NCI-H128 (cell line): ENCODE data around the gene NPAS2.

Experiments
- DNase-seq: peaks from one replicate; lab custom pipeline; 2025; ENCODE audit not compliant: unreplicated experiment; lab: John Stamatoyannopoulos, UW

Gene NPAS2

DNA sequence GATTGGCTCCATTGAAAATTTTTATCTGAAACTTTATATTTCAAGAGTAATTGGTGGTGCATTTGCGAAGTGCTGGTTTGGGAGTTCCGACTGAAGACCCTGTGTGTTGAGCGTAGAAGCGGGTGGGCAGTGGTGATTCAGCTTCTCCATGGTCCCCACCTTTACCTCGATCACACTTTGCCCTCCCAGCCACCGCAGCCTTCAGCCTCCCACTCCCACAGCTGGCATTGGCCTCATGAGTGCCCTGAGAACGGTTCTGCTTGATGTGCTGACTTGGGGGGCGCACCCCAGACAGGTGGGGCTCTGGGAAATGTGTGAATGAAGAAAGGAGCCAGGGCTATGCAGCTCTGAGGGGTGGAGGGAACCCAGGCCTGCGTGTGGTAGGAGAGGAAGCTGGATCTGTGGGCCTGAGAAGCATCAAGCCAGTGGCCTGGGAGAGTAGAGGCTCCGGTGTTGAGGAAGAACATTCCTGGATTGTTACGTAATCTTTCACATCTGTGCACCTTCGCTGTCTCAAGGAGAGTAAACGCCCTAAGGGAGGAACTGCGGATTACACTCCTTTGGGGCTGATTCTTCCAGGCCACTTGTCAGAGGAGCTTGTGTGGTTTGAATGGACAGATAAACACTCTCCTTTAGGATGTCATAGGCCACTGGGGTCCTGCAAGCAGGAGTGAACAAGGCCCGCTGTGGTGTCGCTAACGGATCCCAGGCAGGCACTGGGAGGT is 83.8 kb downstream of the NPAS2 start:
- DNase-seq, result no peak

DNA sequence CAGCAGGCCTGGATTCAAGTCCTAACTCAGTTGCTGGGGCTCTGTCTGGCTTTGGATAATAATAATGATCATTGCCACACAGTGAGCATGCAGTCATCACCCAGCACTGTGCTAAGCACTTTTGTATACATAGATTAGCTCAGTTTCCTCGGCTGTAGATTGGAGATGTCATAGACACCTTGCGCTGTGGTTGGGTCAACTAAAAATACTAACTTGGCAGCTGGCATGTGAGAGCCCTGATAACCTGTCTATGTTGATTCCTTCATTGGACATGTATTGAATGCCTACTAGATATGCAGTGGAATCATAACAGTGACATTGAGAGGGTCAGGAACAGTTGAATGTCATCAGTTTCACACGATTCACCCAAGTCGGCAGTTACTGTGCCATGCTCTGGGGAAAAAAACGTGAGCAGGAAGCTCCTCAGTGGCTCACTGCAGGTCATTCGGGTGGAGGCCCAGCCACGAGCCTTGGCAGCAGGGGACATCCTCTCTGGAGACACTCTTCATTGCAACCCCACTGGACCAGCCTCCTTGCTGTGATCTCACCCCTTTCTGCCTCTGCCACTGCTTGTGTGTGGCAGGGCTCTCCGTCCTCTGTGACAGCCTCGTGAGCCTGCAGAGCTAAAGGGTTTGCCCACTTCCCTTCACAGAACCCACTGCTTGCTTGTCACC is 85.3 kb downstream of the NPAS2 start:
- DNase-seq, result no peak

DNA sequence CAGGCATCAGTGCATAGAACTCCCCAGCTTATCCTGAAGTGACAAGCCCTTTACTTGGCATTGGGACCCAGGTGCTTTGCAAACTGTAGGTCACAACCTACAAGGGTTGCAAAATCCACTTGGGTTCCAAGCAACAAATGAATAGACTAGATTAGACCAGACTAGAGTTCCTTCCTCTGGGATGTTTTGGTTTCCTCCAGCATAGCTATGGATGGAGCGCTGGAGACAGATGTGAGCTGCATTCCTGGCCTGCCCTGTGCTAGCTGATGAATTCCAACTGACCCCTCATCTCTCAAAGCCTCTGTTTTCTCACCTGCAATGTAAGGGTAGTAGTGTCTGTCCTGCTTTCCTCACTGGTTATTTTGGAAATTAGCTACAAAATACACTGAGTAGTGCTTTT is 86.2 kb downstream of the NPAS2 start:
- no peak for DNase-seq

DNA sequence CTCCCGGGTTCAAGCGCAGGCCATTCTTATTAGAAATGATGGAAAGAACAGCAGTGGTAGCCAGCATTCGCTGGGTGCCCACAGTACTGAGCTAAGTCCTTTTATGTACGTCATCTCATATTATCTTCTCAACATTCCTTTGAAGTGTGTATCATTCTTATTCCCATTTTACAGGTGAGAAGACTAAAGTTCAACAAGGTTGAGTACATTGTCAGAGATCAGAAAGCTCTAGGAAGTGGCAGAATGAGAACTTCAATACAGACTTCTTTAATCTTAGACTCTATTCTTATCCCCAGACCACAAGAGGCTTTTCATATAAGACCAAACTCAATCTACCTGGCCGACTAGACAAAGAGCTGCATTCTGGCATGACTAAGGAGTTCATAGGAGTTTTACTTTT is 86.7 kb downstream of the NPAS2 start:
- DNase-seq, result no peak

DNA sequence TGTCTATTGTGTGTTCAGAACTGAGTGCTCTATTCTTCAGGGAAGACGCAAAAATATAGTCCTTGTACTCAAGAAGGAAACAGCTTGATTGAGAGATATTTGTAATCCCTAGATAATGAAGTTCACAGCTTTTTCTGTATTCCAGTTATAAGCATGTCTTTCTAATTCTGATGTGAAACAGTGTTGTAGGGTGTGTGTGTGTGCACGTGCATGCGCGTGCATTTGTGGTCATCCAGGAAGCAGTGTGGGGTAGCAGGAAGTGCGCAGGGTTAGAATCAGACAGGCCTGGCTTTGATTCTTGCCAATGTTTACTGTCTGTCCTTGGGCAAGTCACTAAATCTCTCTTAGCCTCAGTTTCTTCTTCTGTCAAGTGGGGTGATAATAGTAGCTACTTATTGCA is 87.9 kb downstream of the NPAS2 start:
- no peak for DNase-seq

DNA sequence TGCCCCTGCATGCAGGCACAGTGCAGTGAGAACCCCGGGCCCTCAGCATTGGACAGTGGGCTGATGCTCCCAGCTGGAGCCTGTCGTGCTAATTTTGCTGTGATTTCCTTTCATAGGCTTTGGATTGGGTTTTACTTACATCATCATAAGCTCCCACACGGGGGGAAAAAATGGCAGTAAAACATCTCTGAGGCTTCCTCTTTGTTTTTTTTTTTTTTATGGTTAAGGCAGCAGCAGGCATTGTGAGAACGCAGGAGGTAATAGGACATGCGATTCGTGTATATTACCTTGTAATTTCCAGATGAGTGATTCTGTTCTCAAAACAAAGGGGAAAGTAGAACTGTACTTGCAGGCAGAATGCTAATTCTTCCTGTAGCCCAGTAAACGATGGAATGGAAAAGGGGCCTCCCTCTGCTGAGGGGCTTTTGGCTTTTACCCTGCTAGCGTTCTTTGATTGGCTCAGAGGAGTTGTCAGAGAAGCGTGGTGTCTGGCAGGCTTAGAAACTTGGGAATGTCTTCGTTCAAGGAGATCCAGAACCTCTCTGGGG is 89.7 kb downstream of the NPAS2 start:
- no peak for DNase-seq

DNA sequence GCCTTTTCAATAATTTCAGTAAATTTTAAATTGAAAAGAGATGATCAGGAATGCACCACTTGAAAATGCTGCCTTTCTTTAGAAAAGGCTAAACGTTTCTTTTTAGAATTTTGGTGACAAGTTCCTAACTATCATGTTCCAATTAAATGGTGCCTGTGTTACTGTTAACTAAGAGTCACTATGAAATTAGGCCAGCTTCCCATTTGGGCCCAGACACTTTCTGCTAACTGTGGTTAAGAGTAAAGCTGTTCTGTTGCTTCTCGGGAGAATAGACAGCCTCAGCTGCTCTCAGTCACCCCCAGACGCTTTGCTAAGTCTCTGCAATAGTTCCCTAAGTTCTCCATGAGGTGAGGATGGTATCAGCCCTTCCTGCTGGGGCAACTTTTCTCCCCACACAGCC is 90.2 kb downstream of the NPAS2 start:
- DNase-seq, result no peak

DNA sequence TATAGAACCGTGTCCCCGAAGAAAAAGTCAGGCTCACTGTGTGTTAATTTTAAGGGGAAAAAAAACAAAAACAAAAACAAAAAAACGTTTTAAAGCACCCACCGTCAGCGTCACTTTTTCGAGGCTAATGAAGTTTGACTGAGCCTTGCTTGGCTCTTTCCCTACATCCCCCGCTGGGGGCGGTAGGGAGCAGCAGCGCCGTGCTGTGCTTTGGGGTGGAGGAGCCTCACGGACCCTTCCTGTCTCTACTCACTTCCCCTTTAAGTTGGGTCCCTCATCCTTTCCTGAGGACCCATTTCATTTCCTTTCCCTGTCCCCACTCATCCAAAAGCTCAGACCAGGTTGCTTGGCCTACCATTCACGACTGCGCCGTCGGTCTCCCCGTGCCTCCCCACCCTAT is 99.4 kb downstream of the NPAS2 start:
- no peak for DNase-seq

DNA sequence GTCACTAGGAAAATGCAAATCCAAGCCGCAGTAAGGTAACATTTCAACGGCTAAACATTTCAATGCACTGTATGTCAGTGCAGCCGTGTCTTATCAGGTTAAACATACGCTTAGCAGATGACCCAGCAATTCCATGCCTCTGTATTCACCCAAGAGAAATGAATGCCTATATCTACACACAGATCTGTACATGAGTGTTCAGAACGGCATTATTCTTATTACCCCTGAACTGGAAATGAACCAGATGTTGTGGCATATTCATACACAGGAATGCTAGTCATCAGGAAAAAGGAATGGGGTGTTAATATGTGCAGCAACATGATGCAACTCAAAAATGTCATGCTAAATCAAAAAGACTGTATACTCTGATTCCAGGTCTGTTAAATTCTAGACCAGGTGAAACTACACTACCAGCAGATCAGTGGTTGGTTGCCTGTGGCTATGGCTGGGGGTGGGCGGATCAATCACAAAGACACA is 101.8 kb downstream of the NPAS2 start:
- DNase-seq, result no peak

DNA sequence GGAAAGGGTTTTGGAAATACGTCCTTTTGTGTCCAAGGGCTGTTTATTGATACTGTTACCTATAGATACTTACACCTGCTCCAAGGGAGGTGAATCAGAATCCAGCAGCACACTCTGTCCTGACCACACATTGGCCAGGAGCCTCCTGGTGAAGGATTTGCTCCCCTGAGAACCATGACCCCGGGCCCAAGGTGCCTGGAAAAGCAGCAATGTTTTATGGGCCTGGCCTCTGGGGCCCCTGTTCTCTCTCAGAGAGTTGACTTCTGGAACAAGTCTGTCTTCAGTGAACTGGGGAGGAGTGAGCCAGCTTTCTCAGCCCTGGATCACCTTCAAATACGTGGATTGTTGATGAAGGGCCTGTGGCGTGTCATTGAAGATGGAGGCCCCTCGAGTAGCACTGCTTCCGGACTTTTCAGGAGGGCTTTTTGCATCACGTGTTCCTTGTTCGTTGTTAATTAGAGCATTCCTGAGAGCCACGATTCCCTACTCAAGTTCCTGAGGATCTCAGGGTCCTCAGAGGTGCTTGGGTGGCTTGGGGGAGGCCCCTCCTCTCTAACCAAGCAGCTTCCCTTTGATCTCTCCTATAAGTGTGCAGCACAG is 103.6 kb downstream of the NPAS2 start:
- no peak for DNase-seq

DNA sequence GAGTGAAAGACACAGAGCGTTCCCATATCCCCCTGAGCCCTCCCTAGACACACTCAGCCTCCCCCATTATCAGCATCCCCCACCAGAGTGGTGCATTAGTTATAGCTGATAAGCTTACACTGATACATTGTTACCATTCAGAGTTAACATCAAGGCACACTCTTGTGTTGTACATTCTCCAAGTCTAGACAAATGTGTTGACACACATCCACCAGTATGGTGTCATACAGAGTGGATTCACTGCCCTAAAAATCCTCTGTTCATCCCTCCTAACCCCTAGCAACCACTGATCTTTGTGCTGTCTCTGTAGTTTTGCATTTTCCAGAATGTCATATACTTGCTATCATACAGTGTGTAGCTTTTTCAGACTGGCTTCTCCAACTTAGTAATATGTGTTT is 104.2 kb downstream of the NPAS2 start:
- DNase-seq, result no peak

DNA sequence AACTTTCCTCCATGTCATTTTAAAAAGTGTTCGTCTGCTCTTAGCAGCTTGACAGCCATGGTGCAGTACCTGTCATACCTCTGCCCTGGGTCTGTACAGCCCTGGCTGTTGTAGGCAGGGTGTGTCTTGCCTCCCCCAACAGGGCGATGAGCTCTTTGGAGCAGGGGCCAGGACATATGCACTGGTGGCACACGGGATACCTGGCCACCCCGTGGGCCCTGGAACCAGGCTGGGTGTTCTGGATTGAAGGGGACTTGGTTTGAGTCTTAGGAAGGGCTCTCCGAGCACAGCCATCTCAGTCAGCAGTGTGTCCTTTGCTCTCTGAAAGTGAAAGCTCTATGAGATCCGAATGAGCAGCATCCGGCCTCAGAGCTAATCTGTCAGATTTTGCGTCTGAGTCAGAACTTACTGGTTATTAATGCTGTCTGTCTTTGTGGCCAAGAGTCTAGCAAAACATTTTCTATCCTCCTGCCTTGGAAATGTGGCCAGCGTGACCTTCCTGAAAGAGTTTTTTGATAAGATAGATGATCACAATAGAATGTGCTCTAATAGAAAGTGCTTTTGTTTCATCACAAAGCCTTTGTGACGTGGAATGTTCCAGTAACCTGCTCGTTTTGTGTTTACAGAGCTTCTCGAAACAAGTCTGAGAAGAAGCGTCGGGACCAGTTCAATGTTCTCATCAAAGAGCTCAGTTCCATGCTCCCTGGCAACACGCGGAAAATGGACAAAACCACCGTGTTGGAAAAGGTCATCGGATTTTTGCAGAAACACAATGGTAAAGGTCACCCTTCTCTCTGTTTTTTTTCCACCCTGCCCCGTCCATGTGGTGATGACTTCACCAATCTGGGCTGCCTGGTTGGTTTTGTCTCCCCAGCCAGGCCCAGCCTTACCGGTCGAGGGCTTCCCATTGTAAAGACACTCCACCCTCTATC is 104.8 kb downstream of the NPAS2 start:
- no peak for DNase-seq

DNA sequence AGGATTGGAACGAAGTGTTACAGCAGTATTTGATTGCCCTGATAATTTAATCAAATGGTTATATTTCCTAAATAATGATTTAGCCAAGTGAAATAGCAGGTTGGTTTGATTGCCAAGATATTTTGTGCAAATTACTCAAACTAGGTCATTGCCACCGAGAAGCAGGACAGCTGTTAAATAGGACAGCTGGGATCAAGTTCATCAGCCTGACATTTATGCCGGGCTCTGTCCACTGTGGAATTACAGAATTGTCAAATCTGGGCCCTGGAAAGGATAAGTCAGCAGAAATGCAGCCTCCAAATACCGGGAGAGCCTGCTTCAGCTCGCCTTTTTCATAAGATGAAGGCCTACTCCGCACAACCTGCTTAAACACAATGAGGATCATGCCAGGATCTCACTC is 108.3 kb downstream of the NPAS2 start:
- DNase-seq, result no peak

DNA sequence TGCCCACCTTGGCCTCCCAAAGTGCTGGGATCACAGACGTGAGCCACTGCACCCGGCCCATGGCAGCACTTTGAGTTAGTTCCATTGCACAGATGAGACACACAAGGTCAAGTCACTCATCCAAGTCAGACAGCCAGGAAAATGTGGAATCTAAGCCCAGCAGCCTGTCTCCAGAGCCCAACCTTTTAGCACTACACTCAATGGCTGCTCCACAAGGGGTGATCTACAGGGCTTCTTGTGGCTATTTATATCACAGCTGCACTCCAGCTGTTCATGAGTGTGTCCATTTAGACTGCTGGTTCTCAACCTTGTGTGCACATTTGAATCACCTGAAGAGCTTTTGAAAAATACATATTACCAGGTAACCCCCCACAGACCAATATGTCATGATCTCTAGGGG is 109.2 kb downstream of the NPAS2 start:
- DNase-seq, result no peak

DNA sequence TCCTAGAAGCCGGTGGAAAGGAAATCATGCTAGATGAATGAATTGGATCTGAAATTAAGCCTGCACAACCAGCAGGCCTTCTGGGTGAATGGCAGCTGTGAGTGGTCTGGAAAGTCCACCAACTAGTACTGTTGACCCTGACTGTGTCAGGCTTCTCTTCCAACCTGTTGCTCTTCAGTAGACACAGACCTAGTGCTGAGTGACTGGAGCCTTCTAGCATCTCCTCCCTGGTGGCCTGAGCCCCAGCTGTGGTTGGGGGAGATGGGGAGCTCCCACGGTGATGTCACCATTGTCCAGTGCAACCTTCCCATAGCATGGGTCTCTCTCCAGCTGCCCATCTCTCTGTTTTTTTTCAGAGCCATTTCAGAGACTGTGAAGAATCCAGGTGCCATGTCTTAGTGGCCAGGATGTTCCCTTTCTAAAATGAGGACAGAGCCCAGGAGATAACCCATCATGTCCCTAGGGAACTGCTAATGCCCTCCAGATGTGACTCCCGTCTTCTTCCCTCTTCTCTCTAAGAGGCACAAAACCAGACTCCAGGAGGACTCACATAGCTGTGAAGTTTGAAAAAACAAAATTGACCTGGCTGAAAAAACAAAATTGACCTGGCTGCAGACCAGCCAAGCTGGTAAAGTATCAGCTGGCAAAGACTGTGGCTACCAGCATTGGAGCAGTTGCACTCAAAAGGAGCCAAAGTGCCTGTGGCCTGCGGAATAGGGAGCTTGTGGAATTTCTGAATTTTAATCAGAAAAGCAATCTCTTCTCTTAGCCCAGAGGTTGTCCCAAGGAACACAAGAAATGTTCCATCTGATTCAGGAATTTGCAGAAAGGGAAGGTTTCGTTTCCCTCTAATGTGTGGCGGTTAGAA is 114.8 kb downstream of the NPAS2 start:
- no peak for DNase-seq

DNA sequence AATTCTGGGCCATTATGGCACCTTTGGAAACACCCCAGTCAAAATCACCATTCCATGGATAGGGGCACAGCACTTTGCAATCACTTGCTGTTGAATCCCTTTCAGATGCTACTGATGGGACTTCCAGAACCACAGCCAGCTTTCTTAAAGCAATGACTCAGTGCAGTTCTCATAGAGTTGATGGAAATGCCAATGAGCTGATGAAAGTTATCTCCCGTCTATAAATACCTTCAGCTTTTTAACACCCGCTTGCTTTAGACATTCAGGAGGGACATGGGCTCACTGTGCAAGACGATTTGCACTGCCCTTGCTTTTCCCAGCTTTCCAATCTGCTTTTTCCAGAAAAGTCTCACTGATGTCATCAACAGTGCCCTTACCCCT is 115.4 kb downstream of the NPAS2 start:
- DNase-seq, result no peak

DNA sequence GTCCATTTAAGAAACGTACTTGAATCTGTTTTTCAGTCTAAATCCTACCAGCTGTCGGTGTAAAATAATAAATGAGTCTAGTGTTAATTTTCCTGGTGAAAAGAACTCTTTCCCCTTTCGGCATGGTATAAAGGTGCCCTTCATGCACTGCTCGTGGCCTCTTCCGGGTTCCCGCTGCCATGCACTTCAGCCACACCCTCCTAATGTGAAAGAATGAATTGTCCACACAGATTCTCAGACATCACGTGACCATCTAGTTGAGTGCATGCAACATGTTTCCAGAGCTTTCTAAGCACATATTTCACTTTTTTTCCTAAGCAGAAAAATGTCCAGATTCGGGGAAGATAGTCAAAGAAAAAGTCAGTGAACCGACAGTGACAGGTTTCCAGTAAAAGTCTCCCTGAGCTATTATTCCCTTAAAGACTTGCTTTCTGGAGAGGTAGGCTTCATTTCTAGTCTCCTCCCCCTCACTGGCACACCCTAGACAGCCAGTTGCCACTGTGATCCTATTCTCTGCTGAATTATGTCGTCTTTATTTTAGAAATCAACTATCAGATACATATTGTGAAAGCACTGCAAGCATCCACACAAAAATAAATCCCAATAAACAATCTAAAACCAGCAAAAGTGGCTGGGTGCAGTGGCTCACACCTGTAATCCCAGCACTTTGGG is 116.3 kb downstream of the NPAS2 start:
- DNase-seq, result no peak

DNA sequence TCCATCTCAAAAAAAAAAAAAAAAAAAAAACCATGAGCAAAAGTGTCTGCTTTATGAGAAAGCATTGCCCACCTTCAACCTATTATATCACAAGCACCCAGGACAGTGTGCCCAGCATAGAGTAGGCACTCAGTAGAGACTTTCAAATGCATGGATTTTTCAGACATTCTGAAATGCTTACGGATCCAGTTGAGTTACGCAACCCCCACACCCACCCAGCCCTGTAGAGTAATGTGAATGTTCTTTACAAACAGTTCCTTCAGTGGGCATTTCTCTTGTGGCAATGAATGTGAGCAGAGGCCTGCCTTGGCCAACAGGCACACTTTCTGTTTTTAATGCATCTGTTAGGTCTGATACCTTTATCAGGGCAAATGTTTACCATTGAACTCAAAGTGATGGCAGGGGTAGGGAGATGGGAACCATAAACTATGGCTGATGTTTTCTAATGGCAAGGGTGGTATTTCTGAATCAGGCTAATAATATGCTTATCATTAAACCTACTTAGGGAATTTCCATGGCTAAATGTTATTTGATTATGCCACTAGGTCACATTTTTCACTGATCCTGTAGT is 117.1 kb downstream of the NPAS2 start:
- DNase-seq, result no peak
